Subcutaneous abdominal adipose tissue (tissue), 5 donors: ENCODE measurements around the gene DHRS7B.

Experiments
- H3K27ac ChIP-seq: one replicate; pipeline ENCODE4 v1.7.0; 2013; ENCODE audit warnings: low read depth, mild to moderate bottlenecking, inconsistent platforms, low read length, moderate library complexity
- H3K27me3 ChIP-seq, 5 donors: one replicate each; pipeline ENCODE4 v1.7.0; 2013; ENCODE audit warnings: low read length in 5 of 5, inconsistent platforms in 1 of 5; ENCODE audit not compliant: control insufficient read depth in 5 of 5, insufficient read depth in 4 of 5
- H3K36me3 ChIP-seq, 5 donors: one replicate each; pipeline ENCODE4 v1.7.0; 2013; ENCODE audit warnings: low read length in 5 of 5; ENCODE audit not compliant: control insufficient read depth in 5 of 5, insufficient read depth in 5 of 5
- H3K4me1 ChIP-seq, 5 donors: one replicate each; pipeline ENCODE4 v1.7.0; 2013; ENCODE audit warnings: low read length in 5 of 5, mild to moderate bottlenecking in 3 of 5, moderate library complexity in 1 of 5; ENCODE audit not compliant: control insufficient read depth in 5 of 5, insufficient read depth in 5 of 5
- H3K4me3 ChIP-seq, 5 donors: one replicate each; pipeline ENCODE4 v1.7.0; 2013; ENCODE audit warnings: low read length in 5 of 5, low read depth in 1 of 5
- H3K9ac ChIP-seq, 5 donors: one replicate each; pipeline ENCODE4 v1.7.0; 2013; ENCODE audit warnings: low read length in 5 of 5, mild to moderate bottlenecking in 4 of 5, moderate library complexity in 3 of 5
- H3K9me3 ChIP-seq, 5 donors: one replicate each; pipeline ENCODE4 v1.7.0; 2013; ENCODE audit warnings: low read length in 5 of 5; ENCODE audit not compliant: control insufficient read depth in 5 of 5
- donor health status: healthy.
- donor health status: healthy.
- donor health status: healthy.
- donor health status: healthy.
- donor health status: healthy.

Gene DHRS7B

DNA sequence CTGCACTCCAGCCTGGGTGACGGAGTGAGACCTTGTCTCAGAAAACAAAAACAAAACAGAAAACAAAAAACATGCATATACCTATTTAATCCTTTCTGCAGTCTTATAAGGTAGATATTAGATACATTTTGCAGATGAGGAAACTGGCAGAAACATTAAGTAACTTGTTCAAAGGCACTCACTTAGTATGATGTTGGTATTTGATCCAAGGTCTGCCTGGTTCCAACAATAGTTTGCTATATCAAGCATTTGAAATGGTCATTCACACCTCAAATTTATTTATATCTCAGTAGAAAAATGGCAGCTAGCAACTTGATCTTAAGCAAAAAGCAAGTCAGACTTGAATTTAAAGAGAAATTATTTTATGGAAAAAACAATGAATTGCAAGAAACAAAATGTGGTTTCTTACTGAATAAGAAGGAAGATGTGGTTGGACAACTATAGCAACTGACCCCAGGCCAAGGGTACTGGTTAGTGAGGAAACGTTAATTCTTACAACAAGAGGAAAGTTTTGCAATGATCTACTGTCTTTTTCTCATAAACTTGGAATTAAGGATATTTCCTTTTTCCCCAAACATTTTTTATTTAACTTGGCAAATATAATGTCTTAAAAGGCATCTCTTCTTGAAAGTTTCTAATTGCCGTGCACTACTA is 19.7 kb downstream of the DHRS7B start:
- Histone ChIP-seq H3K27ac (peak overlapping the region; percentile 21), H3K36me3 (peaks cover 0 to 3% (median 3%) of the 10 kb centered on the region in 5 donors), H3K4me1 (peaks cover 0 to 5% (median 0%) of the 10 kb centered on the region in 5 donors), H3K4me3 (no peak overlapping the region), H3K9ac (no peak overlapping the region), H3K9me3 (peaks cover 0 to 3% (median 0%) of the 10 kb centered on the region in 5 donors), H3K27me3 (no peaks in the 10 kb centered on the region)

DNA sequence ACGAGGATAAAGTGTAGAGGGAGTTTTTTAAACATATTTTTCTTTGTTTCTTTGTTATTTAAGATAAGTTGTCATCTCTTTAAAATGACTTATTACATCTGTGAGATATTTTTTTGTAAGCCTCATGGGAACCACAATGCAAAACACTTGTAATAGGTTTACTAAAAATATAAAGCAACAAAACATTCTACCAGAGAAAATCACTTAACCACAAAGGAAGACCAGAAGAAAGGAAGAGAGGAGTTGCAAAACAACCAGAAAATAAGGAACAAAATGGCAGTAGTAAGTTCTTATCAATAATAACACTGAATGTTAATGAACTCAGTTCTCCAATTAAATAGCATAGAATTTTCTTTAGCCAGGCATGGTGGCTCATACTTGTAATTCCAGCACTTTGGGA is 22.9 kb downstream of the DHRS7B start:
- no peak overlapping the region for H3K4me3 ChIP-seq
- no peak overlapping the region for H3K27ac ChIP-seq
- no peak overlapping the region for H3K9ac ChIP-seq
- H3K4me1 ChIP-seq = peaks cover 0 to 5% (median 0%) of the 10 kb centered on the region in 5 donors
- H3K36me3 ChIP-seq = peaks cover 0 to 3% (median 0%) of the 10 kb centered on the region in 5 donors
- peaks cover 0 to 3% (median 0%) of the 10 kb centered on the region in 5 donors for H3K9me3 ChIP-seq
- no peaks in the 10 kb centered on the region for H3K27me3 ChIP-seq

DNA sequence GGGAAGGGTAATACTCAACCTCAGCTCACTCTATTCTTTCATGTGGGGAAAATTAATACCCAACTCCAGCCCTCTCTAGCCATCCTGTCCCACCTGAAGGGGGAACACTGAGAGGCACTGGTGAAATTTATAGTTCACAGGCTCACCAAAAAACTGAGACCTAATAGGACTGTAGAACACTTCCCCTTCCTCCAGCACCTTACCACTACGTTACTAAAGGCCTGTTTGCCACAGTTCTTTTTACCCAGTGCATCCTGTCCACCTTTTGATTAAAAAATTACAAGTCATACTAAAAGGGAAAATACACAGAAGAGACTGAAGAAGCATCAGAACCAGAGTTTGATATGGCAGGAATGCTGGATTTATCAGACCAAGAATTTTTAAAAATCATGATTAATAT is 26.0 kb downstream of the DHRS7B start:
- Histone ChIP-seq H3K27me3 (no peaks in the 10 kb centered on the region), H3K4me3 (no peak overlapping the region), H3K9ac (no peak overlapping the region)

DNA sequence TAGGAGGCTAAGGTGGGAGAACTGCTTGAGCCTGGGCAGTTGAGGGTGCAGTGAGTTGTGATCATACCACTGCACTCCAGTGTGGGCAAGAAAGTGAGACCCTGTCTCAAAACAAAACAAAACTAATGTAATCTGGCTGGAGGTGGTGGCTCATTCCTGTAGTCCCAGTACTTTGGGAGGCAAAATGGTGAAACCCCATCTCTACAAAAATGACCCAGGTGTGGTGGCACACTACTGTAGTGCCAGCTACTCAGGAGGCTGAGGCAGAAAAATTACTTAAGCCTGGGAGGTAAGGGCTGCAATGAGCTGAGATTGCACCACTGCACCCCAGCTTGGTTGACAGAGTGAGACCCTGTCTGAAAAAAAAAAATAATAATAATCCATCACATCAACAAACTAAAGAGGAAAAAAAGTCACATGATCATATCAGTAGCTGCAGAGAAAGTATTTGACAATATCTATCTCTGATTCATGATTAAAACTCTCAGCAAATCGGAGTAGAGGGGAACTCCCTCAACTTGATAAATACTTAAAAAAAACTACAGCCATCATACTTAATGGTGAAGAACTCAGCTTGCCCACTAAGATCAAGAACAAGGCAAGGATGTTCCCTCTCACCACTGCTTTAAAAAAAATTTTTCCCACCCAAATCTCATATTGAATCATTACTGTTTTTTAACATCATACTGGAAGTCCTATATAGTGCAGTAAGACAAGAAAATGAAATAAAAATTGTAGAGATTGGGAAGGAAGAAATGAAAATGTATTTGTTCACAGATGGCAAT is 31.0 kb downstream of the DHRS7B start:
- H3K4me1 ChIP-seq = peaks cover 10 to 20% (median 16%) of the 10 kb centered on the region in 5 donors
- H3K36me3 ChIP-seq = no peaks in the 10 kb centered on the region
- H3K27ac ChIP-seq = no peak overlapping the region
- H3K9me3 ChIP-seq = peaks cover 0 to 8% (median 3%) of the 10 kb centered on the region in 5 donors
- H3K9ac ChIP-seq = no peak overlapping the region
- no peaks in the 10 kb centered on the region for H3K27me3 ChIP-seq
- H3K4me3 ChIP-seq = no peak overlapping the region

More for the DNA sequence above, 26.0 kb downstream of the DHRS7B start:
- no peak overlapping the region for H3K27ac ChIP-seq
- peaks cover 0 to 8% (median 4%) of the 10 kb centered on the region in 5 donors for H3K9me3 ChIP-seq
- no peaks in the 10 kb centered on the region for H3K36me3 ChIP-seq
- H3K4me1 ChIP-seq = no peaks in the 10 kb centered on the region

DNA sequence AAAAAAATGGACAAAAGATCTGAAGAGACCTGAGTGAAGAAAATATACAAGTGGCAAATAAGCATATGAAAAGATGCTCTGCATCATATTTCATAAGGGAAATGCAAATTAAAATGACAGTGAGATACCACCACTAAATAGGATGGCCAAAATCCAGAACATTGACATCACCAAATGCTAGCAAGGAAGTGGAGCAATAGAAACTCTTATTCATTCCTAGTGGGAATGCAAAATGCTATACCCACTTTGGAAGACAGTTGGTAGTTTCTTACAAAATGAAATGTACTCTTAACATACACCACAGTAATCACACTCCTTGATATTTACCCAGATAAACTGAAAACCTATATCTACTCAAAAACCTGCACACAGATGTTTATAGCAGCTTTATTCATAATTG is 33.6 kb downstream of the DHRS7B start:
- H3K4me3 ChIP-seq = no peak overlapping the region
- no peak overlapping the region for H3K9ac ChIP-seq
- peak overlapping the region; percentile 98 for H3K27ac ChIP-seq
- peaks cover 0 to 3% (median under 1%) of the 10 kb centered on the region in 5 donors for H3K9me3 ChIP-seq
- H3K4me1 ChIP-seq = peaks cover 10 to 43% (median 35%) of the 10 kb centered on the region in 5 donors
- H3K27me3 ChIP-seq = no peaks in the 10 kb centered on the region
- H3K36me3 ChIP-seq = no peaks in the 10 kb centered on the region

DNA sequence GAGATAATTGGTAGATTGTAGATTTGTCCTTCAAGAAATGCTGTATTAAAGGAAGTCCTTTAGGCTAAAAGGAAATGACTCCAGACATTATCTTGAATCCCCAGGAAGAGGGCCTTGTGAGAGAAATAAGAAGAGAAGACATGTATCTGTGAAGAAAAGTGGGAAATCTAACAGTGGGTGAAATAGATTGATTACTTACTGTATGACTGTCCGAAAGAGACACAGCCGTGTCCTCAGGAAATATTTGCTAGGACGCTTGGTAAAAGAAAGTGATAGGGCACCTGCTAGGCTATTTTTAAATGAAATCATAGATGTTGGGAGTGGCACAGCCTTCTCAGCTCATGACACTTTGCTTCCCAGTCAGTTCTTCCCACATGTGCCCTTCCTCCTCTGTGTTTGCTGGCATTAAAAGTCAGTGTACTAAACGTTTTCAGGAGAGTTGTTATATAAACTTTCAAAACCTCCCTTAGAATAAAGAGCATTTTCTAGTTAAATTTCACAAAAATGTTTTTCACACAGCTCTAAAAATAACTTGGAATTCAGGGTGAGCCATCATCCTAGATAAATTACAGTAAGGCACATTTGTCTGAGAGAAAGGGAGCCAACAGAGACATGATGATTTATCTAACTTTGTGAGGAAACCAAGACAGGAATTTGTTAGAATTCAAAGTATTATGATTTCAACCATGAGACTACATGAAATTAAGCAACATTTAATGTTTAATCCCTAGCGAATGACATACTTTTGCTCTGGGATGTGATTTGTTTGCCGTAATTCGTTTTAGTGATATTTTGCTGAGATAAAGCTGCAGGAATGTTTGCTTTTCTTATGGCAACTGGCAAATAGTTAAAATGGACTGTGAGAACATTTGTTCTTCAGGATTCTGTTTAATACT is 35.0 kb downstream of the DHRS7B start:
- no peaks in the 10 kb centered on the region for H3K36me3 ChIP-seq
- peaks cover 10 to 54% (median 48%) of the 10 kb centered on the region in 5 donors for H3K4me1 ChIP-seq
- no peak overlapping the region for H3K4me3 ChIP-seq
- peak overlapping the region; percentile 98 for H3K27ac ChIP-seq
- H3K27me3 ChIP-seq = no peaks in the 10 kb centered on the region
- no peaks in the 10 kb centered on the region for H3K9me3 ChIP-seq
- H3K9ac ChIP-seq = peak overlapping the region; percentile 16 to 83 (median 55)

DNA sequence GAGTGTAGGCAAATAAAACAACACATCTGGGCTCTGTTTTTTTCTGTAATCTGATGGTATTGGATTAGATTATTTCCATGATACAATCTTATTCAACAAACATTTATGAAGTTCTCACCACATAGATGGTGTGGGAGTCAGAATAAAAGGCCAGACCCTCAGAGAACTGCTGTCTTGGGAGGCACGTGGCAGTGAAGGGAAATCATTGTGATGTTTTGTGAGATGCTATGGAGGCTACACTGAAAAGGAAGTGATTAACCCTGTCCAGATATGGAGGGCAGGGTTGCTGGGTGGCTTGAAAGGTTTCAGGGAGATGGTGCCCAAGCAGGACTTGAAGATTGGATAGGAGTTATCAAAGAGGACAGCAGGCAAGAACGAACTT is 35.6 kb downstream of the DHRS7B start:
- H3K27ac ChIP-seq = peak overlapping the region; percentile 98
- peak overlapping the region; percentile 4 to 61 (median 57) for H3K9ac ChIP-seq
- no peaks in the 10 kb centered on the region for H3K27me3 ChIP-seq
- no peaks in the 10 kb centered on the region for H3K36me3 ChIP-seq
- H3K4me1 ChIP-seq = peaks cover 10 to 60% (median 54%) of the 10 kb centered on the region in 5 donors
- no peak overlapping the region for H3K4me3 ChIP-seq
- no peaks in the 10 kb centered on the region for H3K9me3 ChIP-seq

DNA sequence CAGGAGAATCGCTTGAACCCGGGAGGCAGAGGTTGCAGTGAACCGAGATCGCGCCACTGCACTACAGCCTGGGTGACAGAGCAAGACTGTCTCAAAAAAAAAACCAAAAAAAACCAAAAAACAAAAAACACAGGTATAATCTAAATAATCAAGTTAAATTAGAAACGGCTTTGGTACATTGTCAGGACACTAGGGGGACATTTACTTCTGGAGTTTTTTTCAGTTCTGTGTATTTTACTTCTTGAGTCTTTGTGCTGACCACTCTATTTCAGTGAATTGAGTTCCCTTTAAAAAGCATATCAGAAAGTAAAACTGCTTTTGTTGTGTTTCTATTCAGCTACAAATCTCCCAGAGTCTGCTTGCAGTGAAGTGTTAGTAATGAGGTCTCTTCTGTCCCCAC is 36.3 kb downstream of the DHRS7B start:
- no peaks in the 10 kb centered on the region for H3K36me3 ChIP-seq
- no peak overlapping the region for H3K4me3 ChIP-seq
- peaks cover 10 to 67% (median 62%) of the 10 kb centered on the region in 5 donors for H3K4me1 ChIP-seq
- peak overlapping the region; percentile 98 for H3K27ac ChIP-seq
- no peaks in the 10 kb centered on the region for H3K9me3 ChIP-seq
- no peaks in the 10 kb centered on the region for H3K27me3 ChIP-seq
- no peak overlapping the region for H3K9ac ChIP-seq

DNA sequence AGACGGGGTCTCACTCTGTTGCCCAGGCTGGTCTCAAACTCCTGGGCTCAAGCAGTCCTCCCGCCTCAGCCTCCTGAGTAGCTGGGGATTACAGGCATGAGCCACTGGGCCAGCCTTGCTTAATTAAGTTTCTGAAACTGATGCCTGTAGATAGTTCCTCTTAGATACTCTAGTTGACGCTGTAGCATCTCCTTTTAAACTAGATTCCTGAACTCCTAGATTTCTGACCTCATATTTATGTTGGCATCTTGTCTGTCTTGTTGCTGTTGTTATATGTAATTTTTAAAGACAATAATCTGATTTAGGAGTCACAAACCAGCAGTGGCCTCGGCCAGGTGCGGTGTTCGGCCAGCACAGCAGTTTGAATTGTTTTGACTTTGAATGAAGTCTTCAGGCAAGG is 37.5 kb downstream of the DHRS7B start:
- H3K9me3 ChIP-seq = no peaks in the 10 kb centered on the region
- H3K36me3 ChIP-seq = no peaks in the 10 kb centered on the region
- H3K4me3 ChIP-seq = no peak overlapping the region
- H3K4me1 ChIP-seq = peaks cover 10 to 76% (median 69%) of the 10 kb centered on the region in 5 donors
- H3K9ac ChIP-seq = peak overlapping the region in 2 of 5 donors; percentile 26 to 35
- H3K27ac ChIP-seq = peak overlapping the region; percentile 98
- H3K27me3 ChIP-seq = no peaks in the 10 kb centered on the region
